ENCODE results near the gene TGIF1.

GRCh38 chr18:3448838-3449511, 997 bp upstream of the TGIF1 start:
- TF ChIP-seq YY1 (IDR thresholded peaks at IDR 0.05; ENCODE audit: insufficient read depth, insufficient read length) (no peak), SUZ12 (IDR thresholded peaks at IDR 0.05; ENCODE audit: extremely low read depth, insufficient read depth, insufficient read length) (no peak)

All from NT2/D1 (cell line).